Superior temporal gyrus (tissue), 1 donor: Measurements from ENCODE around the gene PBX1.

Experiments used
- DNase-seq: peaks from one replicate; pipeline ENCODE4 v3.0.0-alpha.2; 2016; ENCODE audit errors: extremely low spot score

The PBX1 gene

DNA sequence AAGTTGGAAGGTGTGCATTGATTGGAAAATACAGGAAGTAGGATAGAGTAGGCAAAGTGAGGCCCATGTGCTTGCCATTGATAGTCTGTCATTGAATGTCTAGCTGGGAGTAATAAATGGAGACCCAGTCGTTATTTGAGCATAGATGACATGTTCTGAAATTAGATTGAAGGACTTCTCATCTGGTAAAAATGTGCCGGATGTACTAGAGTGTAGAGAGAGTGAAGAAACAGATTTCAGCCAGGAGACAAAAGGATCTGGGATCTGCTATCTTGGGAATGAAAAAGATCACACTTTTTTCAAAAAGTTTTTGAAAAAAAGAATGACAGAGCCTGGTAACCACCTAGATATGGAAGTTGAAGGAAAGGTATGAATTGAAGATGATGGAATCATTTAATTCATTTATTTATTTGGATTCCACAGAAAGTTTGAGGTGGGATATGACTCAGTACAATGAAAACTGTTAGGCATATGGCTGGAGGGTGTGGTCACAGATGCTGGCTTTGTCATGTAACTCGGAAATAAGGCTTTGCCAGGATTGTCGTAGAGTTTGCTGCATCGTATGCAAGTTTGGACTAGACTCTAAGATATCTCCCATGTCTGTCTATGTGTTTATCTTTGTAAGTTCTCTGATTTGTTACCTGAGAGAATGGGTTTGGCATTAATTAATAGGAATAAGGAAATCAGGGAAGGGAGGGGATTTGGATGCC, 137.1 kb downstream of the PBX1 start:
- DNase-seq, result no peak

DNA sequence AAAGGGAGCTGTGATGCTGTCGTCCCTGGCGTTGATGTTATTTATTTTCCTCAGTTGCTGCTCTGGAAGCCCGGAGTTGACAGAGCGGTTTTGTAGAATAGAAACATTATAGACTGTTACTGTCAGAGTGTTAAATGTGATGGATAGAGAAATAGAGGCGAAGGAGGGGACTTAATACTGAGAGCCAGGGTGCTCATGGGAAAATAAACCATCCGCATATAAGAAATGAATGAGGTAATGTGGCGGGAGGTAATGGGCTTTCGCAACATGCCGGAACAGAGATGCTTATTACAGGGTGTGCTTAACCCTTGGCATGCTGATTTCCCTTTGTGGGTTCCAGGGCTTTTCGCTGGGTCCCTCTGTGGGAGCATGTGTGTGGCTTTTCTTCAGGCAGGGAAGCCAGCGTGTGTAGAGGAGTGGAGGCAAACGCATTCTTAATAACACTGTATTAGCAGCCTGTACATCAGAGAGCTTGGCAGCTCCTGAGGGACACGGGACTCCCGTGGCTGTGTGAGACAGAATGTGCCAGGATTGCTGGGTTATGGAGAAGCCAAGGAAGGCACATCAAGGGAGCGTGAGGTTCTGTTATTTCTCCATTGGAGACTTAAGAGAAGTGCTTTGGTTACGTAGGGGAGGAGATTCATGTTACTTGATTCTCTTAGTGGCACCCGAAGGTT, 141.0 kb downstream of the PBX1 start:
- DNase-seq, result peak; percentile 58

DNA sequence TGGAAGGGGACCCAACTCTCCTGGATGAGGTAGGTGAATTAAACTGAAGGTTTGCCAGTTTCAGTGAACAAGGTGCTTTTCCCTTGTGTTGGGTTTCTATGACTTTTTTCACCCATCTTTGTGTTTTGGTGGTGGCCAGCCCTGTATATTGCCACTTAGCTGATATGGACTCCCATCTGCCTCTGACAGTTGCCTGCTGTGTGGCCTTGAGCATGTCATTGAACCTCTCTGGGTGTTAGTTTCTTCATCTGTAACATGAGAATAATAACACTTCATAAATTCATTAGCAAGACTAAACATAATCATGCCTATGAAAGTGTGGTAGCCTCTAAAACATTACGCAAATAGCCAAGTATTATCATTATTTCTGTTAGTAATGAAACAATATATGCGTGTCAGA, 141.7 kb downstream of the PBX1 start:
- DNase-seq, result peak; percentile 14

DNA sequence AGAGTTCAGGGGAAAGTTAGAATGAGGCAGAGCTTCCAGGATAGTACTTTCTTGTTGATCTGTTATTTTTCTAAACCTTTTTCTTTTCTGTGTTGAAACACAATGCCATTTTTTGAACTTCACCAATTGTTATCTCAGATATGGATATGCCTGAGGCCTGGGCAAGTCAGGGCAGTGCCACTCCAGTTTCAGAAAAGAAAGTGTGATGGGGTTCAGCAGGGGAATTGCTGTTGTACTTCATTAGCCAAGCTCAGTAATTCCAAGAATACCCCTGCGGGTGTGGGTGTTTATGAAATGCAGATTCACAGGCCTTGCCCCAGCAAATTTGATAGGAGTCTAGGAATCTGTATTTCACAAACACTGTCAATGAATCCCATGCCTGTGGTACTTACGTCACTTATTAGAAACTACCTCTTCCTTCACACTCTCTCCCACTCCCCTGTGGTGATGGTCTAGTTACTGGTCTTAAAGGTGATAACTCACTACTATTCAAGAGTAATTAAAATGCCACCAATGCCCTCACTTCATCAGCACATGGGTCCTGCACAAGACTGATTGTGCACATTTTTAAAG, 142.3 kb downstream of the PBX1 start:
- DNase-seq, result peak; percentile 12

DNA sequence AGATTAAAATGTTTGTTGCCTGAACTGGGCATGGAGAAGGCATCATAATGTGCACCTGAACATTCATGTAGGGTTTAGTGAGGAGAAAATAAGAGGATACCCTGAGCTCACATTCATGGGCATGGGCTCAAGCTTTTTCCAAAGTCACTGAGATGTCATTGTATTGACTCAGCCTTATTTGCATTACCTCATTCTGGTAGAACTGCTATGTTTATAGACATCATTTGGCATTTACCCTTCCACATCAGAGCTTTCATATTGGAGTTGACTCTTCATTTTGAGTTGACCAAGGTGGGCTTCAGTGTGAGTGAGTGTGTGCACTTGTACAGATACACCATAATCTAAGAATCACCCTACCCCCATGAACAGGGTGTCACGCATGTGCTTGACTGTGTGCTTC, 143.2 kb downstream of the PBX1 start:
- peak; percentile 33 for DNase-seq

DNA sequence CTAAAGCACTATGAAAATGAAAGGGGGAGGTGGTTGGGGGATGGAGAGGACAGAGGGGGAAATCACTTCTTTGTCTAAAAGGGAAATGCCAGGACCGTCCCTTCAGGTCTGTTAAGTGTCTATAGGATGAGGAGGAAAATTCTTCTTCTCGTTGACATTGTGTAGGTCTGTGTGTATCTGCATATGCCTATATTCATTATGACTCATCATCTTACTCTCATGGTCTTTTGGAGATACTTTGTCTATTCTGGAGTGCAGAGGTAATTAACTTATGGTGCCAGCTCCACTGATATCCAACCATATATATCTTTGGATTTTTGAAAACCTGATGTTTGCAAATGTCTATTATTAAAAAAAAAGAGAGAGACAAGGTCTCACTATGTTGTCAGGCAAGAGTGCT, 143.7 kb downstream of the PBX1 start:
- DNase-seq, result no peak

DNA sequence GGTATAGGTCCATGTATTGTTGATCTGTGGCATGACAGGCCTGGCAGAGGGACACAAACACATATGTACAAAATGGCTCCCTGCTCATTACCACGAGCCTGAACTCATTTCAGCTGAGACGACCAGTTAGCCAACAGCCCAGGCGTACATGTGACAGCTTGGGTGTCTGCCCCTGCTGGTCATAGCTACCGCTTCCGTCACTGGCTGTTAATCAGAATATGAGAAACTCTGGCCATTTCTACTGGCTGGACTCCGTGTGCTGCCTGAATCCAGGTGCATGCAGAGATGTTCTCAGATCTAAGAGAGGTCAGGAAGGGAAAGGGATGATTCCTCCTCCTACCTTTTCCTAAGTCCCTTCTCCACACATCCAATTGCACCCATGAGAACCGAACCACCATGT, 144.5 kb downstream of the PBX1 start:
- peak; percentile 40 for DNase-seq

DNA sequence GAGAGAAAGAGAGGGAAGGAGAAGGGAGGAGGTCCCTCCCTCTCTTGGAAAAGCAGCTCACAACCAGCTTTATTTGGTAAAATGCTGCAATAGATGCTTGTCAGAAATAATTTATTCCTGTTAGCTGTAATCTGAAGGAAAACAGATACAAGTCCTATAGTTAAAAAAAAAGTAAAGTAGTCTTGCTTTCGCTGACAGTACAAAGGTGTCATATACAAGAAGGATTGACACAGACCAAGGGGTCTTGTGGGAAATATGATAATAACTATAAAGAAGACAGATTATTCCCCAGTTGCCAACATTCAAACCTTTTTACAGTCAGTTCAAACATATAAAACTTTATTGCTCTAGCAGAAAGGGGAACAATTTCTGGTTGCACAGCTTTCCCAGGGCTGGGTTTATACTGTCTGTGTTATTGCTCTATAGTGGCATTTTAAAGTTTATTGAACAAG, 145.0 kb downstream of the PBX1 start:
- DNase-seq, result no peak

DNA sequence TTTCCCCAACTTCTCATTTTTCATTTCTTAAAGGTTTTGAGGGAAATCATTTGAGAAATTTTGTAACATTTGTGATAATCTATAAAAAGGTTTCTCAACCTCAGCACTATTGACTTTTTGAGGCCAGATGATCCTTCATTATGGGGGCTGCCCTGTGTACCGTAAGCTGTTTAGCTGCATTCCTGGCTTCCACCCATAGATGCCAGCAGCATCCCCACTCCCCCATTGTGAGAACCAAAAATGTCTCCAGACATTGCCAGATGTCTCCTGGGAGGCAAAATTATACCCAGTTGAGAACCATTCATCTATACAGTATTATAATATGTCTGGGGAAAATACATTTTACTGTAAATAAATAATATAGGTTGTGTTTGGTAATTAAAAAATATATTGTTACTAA, 146.0 kb downstream of the PBX1 start:
- peak; percentile 44 for DNase-seq

DNA sequence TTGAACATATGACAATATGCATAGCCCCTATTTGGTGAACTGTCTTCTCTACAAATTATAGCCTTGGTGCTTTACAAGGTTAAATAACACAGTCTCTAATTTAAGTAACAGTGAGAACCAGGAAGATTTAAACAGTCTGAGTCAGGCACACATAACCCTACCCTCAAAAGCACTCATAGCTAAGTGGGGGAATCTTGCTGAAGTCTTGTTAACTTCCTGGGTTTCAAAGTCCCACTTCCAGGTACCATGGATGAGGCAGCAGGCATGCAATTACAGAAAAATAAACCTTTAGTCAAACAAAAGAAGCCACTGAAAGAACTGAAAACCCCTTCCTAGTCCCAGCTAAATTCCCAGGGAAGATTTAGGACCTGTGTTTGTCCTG, 147.6 kb downstream of the PBX1 start:
- peak; percentile 37 for DNase-seq

DNA sequence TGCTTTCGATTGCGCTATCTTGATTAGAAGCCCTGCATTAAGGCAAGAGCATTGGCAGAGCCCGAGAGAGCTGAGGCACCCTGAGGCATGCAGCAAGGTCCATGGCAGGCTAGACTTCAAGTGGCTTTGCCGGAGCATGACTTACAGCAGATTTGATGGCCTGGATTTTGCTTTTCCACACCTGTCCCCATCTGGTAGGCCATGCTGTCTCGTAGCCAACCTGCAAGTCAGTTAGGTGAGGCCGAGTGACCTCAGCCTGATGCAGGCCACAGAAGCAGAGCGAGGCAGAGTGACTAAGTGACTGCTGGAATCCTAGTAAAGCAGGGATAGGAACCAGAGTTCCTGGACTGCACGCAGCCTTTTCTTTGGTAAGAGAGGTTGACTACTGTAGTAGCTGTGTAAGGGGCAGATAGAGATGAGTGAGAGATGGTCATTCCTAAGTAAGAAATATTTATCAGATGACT, 148.9 kb downstream of the PBX1 start:
- peak; percentile 32 for DNase-seq

DNA sequence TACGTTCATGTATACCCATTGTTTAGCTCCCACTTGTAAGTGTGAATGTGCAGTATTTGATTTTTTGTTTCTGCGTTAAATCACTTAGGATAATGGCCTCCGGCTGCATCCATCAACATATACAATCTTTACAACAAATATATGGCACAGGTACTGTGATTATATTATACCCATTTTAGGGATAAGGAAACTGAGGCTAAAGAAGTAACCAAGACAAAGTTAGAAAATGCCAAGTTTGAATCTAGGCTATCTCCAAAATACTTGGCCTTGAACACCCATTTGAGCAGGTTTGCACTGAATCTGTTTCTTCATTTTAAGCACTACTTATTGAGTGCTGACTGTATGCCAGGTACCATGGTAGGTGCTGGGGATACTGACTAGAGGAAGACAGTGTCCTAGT, 149.6 kb downstream of the PBX1 start:
- no peak for DNase-seq

DNA sequence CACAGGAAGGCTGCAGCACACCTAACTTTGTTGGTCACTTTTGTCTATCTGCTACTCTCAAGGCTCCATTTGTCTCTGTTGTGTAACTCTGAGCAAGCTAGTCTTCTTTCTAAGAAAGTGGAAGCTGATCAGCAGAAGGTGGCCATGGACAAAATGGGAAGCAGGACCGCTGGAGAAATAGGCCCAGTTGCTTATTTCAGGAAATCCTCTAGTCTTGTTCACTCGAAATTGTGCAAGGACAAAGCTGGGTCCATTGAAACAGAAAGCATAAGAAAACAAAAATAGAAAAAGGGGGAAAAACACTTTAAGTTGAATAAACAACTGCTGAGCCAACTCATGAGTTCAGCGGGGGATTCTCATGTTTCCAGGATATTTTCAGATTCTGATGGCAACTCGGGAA, 150.1 kb downstream of the PBX1 start:
- DNase-seq, result no peak

DNA sequence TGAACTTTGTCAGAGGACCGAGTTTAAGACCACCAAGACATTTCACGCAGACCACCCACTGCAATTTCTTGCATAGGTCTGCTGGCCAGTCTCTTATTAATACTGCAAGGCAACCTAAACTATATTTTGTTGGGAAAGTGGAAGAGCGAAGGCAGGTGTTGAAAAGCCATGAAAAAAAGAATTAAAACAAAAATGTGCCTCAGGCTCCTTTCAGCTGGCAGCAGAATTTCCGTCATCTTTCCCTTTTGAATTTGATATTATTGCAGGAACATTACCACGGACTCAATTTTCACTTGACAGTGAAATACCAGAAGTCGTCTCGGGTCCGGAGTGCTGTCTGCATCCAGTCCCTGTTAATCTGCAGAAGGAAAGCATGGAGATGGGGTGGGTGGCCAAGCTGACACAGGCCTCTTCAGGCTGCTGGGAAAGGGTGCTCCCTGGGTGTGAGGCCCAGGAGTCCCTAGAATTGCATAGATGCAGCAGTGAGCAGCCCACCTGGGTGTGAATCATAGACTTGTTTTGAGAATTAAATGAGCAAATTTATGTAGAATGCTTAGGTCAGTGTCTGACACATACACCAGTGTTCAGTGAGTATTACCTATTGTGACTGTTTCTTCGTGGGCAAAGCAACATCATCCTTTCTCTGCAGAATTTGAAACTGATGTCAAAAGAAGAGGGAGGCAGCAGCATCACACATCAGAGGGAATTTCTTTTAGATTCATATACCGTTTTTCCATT, 150.7 kb downstream of the PBX1 start:
- DNase-seq, result no peak

DNA sequence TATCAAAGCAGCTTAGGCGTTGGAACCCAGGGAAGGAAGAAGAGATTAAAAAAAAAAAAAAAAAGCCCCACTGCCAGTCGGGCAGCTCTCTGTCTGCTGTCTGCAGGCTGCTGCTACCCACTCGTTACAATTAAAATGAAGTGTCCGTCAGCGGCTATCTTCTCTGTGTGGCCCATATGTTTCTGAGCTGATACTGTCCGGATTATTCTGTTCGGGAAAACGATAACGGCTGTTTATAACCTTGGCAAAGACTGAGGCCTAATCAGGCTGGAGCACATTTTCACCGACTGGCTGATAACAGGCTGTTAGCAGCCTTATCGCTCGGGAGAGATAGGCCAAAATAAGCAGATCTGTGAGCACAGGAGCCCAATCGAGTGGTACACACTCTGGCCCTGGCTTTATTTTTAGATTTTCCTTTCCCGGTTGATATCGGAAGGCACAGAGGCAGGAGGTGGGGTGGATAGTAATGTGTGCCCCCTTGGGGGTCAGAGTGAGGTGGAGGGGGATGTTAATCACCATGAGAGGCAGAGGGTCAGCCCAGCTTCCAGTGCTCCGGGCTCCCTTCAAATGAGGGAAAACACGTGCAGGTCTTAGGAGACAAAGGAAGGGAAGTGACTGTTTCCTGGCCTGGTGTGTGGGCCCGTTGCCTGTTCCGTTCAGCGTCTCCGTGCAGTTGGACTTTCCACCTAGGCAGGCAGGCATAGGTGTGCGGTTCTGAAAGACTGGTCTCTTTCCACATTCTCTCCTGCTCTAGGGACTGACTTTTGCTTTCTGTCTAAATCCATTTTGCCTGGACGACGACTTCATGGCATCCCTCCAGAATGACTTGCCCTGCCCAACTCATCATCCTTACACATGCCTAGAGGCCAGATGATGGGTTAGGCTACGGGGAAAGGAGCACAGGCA, 153.4 kb downstream of the PBX1 start:
- DNase-seq, result peak; percentile 11

DNA sequence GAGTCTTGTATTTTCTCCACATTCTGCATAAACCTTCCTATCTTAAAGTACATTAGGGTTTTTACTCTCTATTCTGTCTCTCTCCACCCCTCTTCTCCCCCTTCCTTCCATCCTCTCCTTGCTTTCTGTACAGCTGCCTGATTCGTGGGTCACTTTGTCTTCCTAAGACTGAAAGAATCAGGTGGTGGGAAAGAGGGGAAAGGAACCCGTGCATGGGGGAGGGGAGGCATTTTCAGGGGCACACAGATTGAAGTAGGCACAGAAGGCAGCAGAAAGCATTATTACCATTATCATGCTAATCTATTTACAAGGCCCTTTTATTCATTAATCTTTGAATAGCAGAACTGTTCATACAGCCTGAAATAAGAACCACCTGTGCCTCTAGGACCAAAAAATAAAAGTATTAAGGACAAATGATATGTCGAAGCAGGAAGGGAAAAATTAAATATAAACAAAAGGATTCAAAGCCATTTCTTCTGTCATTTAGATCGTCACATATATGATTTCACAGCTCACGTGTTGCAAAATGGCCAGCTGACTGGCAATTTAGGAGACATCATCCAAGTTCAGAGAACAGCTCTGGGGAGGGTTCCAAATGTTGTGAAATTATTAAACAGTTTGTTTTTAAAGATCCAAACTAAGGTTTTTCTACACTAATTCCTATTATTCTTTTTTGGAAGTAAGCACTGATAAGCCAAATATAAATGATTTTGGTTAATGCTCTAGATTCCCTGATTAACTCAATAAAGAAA, 154.6 kb downstream of the PBX1 start:
- no peak for DNase-seq

DNA sequence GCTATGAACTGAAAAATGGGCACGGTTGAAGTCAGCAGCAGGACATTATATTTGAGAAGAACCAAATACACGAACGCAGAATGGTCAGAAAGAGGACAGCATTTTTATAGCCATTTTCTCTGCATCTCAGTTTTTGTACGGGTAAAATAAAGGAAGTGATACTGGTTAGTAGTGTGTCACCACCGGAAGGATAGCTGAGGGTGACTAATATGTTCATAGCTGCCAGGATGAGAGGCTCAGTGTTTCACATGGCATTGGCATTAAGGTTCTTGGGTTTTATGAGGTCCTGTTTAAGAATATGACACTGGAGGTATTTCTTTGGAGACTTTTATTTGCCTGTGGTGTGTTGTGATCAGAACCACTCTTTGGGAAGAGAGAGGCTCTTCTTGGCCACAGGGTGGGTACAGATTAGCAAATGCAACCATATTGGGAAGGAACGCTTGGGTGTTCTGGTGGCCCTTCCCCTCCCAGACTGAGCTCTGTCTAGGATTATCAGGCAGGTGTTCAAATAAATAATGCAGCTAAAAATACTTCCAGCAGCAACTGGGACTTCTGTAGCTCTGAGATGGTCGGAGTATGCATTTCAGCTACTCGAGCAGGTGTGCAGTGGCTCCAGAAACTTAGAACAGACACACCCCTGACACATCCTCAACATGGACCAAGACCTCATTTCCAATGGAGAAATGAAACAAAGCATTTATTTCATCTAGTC, 158.2 kb downstream of the PBX1 start:
- DNase-seq, result no peak

DNA sequence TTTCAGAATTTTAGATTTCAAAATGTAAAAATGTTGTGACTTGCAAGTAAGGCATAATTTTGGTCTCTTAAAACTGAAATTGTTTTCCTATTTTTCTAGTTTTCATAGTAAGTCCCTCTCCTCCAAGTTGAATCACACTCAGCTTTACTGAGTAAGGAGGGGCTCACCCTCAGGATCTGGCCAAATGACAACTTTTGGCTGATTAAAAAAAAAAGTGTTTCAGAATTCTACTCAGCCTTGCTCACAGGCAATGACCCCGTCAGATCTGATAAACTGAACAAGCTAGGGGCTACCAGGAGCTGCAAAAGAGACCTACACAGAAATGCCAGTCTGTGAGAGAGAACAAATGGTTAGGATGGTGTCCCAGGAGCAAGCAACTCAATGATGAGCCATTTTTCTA, 159.8 kb downstream of the PBX1 start:
- no peak for DNase-seq

DNA sequence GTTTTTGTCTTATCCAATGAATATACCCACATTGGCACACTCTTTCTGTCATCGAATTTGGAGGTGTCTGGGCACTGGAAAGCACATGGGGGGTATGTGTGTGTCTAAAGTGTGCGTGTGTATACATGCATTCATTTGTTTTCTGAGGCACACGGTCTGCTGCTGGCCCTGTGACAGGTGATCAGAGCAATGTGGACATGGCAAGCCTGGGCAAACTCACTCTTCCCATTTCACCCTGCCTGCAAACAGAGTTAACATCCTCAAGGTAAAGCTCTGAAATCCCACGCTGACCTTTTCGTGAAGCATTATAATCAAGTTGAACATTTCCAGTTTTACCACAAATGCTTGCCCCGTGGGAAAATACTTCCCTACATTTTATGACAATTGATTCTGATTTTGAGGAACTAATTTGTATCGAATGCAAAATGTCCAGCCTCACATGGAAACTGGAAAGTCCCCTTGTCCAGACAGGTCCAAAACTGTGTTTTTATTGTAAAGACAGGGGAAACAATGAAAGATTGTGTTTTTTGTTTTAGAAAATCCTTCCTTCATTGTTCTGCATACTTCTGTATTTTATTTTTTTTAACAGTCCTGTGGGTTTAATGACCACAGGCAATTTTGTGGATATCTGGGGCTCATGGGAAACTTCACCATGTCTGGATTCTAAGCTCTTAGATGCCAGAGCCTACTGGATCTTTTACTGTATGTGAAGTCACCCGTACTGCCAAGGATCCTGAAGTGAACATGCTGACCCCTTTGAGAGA, 160.9 kb downstream of the PBX1 start:
- no peak for DNase-seq
